Upper lobe of left lung (tissue), 4 donors: ENCODE results near the gene SLC19A3.

ENCODE experiments used
- EP300 ChIP-seq, 4 donors: sonication (generic); formaldehyde crosslinking; IDR thresholded peaks; one replicate each; pipeline ENCODE4 v1.5.1; 2017; ENCODE audit warnings: antibody characterized with exemption in 4 of 4, control low read depth in 2 of 4
- POLR2AphosphoS5 ChIP-seq, 2 donors: sonication (generic); formaldehyde crosslinking; IDR thresholded peaks; one replicate each; pipeline ENCODE4 v1.5.1; 2017; ENCODE audit warnings: antibody characterized with exemption in 2 of 2

GRCh38 chr2:227745594-227745993 lies 27.8 kb upstream of the SLC19A3 start, which contains the start of gene SCYGR8:
- no peak for TF ChIP-seq POLR2AphosphoS5 (IDR thresholded peaks at IDR 0.05)
- no peak for TF ChIP-seq EP300 (IDR thresholded peaks at IDR 0.05)
